SU-DHL-6 (cell line): Measurements from ENCODE around the gene CACNA1B.

ENCODE experiments used
- CTCF ChIP-seq: fragments of 200-600 bp; sonication (generic); IDR thresholded peaks from one replicate; pipeline ENCODE4 v1.5.1; 2017; ENCODE audit warnings: antibody characterized with exemption, mild to moderate bottlenecking, low read length, moderate library complexity; ENCODE audit not compliant: insufficient read depth, poor library complexity, severe bottlenecking
- EZH2phosphoT487 ChIP-seq: fragments of 200-600 bp; sonication (generic), shearing (Covaris generic); conservative IDR thresholded peaks from 2 replicates; pipeline ENCODE4 v1.6.1; 2018; ENCODE audit warnings: mild to moderate bottlenecking, antibody characterized with exemption, low read length, moderate library complexity, mixed read lengths

DNA sequence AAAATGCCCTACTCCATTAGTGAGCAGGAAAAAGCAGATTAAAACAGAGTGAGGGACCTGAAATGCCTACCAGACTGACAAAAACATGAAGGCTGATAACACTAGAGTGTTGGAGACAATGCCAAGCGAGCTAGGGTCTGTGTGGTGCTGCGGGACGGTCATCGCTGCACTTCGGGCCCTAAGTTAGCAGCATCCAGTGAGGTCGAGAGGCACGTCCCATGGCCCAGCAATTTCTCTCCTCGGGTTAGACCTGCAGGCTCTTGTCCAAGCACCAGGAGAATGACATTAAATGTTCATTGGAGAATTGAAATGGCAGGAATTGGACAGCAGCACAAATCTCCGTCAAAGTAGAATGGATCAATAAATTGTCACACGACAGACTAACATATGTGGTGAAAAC lies 5.3 kb upstream of the CACNA1B start:
- TF ChIP-seq CTCF, result no peak
- no peak for TF ChIP-seq EZH2phosphoT487
